SK-N-SH (cell line): ENCODE results near the gene PPP2R2B.

Experiments used
- CTCF ChIP-seq: fragments of 200-600 bp; sonication (generic); IDR thresholded peaks from 2 replicates; pipeline ENCODE4 v1.6.1; 2017; ENCODE audit warnings: antibody characterized with exemption, mild to moderate bottlenecking, moderate library complexity
- EP300 ChIP-seq, 2 experiments: IDR thresholded peaks; 2 replicates each; pipeline versions ENCODE4 v1.4.0 to v1.6.1; 2012; ENCODE audit warnings: borderline replicate concordance in 1 of 2, low read depth in 1 of 2, low read length in 1 of 2
- MAX ChIP-seq: IDR thresholded peaks from 2 replicates; pipeline ENCODE4 v1.4.0; 2012; ENCODE audit warnings: low read depth
- MXI1 ChIP-seq: IDR thresholded peaks from 2 replicates; pipeline ENCODE4 v1.6.1; 2012; ENCODE audit warnings: mild to moderate bottlenecking, low read depth, low read length, improper control_type of control experiment
- NRF1 ChIP-seq: IDR thresholded peaks from 2 replicates; pipeline ENCODE4 v1.6.1; 2012; ENCODE audit warnings: low read depth, mild to moderate bottlenecking, low read length
- POLR2AphosphoS5 ChIP-seq: IDR thresholded peaks from 2 replicates; pipeline ENCODE4 v1.6.1; 2012; ENCODE audit warnings: low read depth, low read length
- RAD21 ChIP-seq: IDR thresholded peaks from 2 replicates; pipeline ENCODE4 v1.6.1; 2012; ENCODE audit warnings: mild to moderate bottlenecking, low read length
- TAF1 ChIP-seq: IDR thresholded peaks from 2 replicates; pipeline ENCODE4 v1.6.1; 2012; ENCODE audit warnings: low read depth, mild to moderate bottlenecking, low read length, moderate library complexity, borderline replicate concordance
- TEAD4 ChIP-seq: IDR thresholded peaks from 2 replicates; pipeline ENCODE4 v1.4.0; 2012; ENCODE audit warnings: mild to moderate bottlenecking, borderline replicate concordance; ENCODE audit not compliant: insufficient read depth
- USF2 ChIP-seq: fragments of 150-350 bp; IDR thresholded peaks from 2 replicates; pipeline ENCODE4 v1.6.1; 2017; ENCODE audit warnings: antibody characterized with exemption, low read length, low read depth, borderline replicate concordance
- TF ChIP-seq, protein P1 (sequence below): IDR thresholded peaks from 2 replicates; pipeline ENCODE4 v1.4.0; 2012; ENCODE audit warnings: low read depth, borderline replicate concordance

DNA sequence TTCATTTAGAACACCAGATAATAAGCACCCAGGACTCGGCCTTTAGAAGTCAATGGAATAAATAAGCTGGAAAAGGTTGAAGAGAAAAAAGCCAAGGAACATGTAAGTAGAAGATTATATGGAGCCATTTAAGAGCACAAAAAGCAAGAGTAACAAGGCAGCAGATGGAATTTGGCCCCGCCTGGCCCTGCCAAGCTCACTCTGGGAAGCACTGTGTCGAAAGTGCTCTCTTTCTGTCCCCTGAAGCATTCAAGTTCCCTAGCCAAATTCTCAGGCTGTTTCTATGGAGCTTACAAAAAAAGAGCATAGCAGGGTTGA is 289.6 kb downstream of the PPP2R2B start:
- TF ChIP-seq CTCF = no peak
- TF ChIP-seq TAF1 = no peak
- no peak for TF ChIP-seq POLR2AphosphoS5
- TF ChIP-seq TEAD4 = no peak
- TF ChIP-seq NRF1 = no peak
- no peak for TF ChIP-seq USF2
- TF ChIP-seq MXI1 = no peak
- no peak for TF ChIP-seq EP300 (IDR thresholded peaks at IDR 0.05; ENCODE audit: borderline replicate concordance in 1 of 2, low read depth in 1 of 2, low read length in 1 of 2)
- no peak for TF ChIP-seq RAD21
- TF ChIP-seq, protein P1, sequence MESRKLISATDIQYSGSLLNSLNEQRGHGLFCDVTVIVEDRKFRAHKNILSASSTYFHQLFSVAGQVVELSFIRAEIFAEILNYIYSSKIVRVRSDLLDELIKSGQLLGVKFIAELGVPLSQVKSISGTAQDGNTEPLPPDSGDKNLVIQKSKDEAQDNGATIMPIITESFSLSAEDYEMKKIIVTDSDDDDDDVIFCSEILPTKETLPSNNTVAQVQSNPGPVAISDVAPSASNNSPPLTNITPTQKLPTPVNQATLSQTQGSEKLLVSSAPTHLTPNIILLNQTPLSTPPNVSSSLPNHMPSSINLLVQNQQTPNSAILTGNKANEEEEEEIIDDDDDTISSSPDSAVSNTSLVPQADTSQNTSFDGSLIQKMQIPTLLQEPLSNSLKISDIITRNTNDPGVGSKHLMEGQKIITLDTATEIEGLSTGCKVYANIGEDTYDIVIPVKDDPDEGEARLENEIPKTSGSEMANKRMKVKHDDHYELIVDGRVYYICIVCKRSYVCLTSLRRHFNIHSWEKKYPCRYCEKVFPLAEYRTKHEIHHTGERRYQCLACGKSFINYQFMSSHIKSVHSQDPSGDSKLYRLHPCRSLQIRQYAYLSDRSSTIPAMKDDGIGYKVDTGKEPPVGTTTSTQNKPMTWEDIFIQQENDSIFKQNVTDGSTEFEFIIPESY = no peak
- TF ChIP-seq MAX = no peak
